Gastroesophageal sphincter (tissue), 3 donors: ENCODE results near the gene RPL28.

Source experiments
- CTCF ChIP-seq, 4 experiments: fragments of 200-600 bp in 2 of 4; fragments of 450-650 bp in 2 of 4; sonication (generic) in 1 of 4; IDR thresholded peaks; one replicate each; pipeline ENCODE4 v1.5.1; 2017 to 2019; ENCODE audit warnings: antibody characterized with exemption in 4 of 4, mild to moderate bottlenecking in 2 of 4, moderate library complexity in 2 of 4
- EP300 ChIP-seq: sonication (generic); formaldehyde crosslinking; IDR thresholded peaks from one replicate; pipeline ENCODE4 v1.6.1; 2017; ENCODE audit warnings: antibody characterized with exemption, mild to moderate bottlenecking
- POLR2A ChIP-seq, 2 donors: fragments of 450-650 bp; IDR thresholded peaks; one replicate each; pipeline ENCODE4 v1.6.1; 2017; ENCODE audit warnings: antibody characterized with exemption in 2 of 2, mild to moderate bottlenecking in 2 of 2, moderate library complexity in 1 of 2

DNA sequence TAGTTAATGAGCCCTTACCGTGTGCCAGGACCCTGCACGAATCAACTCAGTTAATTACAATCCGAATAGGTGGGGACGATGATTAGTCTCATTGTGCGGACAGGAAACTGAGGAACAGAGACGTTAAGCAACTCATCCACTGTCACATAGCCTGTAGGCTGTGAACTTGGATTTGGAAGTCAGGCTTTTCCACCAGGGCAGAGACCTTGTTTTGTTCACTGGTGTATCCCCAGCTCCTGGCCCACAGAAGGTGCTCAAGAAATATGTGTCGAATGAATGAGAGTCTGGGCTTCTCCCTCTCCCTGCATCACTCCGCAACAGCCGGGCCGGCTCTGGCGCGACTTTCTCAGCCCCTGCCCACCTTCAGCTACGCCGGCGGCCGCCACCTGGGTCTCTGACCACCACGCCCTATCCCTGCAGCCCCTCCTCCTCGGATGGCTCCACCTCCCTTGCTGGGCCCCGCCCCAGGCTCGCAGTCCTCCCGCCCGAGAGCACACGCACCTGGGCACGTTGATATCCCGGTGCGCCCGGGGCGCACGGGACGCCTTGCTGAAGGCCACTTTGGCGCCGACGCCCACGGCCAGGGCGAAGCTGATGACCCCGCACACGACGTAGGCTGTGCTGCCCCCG lies 56.1 kb downstream of the RPL28 start:
- no peak for TF ChIP-seq CTCF (IDR thresholded peaks at IDR 0.05)
- TF ChIP-seq EP300 = no peak
- TF ChIP-seq POLR2A (IDR thresholded peaks at IDR 0.05) = no peak
